Measurements from ENCODE around the gene TICAM2.

The TICAM2 gene

GRCh38 chr5:115559524-115559923 lies 42.8 kb downstream of the TICAM2 start:
- Histone ChIP-seq H2AFZ (no peak overlapping the region), H3K4me2 (ENCODE audit: low read length) (no peak overlapping the region), H3K27ac (no peak overlapping the region), H3K27me3 (ENCODE audit: control insufficient read depth, insufficient read depth, low read length) (no peaks in the 10 kb centered on the region), H3K9me3 (ENCODE audit: control insufficient read depth, low read length) (no peaks in the 10 kb centered on the region), H3K36me3 (ENCODE audit: control insufficient read depth, insufficient read depth, low read length) (no peaks in the 10 kb centered on the region), H3K79me2 (no peaks in the 10 kb centered on the region), H3K4me3 (ENCODE audit: low read depth, low read length) (no peak overlapping the region), H3K4me1 (no peaks in the 10 kb centered on the region), H3K9ac (no peak overlapping the region)
- no peak for TF ChIP-seq CTCF (IDR thresholded peaks at IDR 0.05)

GRCh38 chr5:115558388-115558956 lies 43.8 kb downstream of the TICAM2 start:
- Histone ChIP-seq H3K4me1 (no peaks in the 10 kb centered on the region), H3K9me3 (ENCODE audit: control insufficient read depth, low read length) (no peaks in the 10 kb centered on the region), H3K27me3 (ENCODE audit: control insufficient read depth, insufficient read depth, low read length) (no peaks in the 10 kb centered on the region), H3K4me3 (ENCODE audit: low read depth, low read length) (no peak overlapping the region), H3K27ac (no peak overlapping the region), H3K36me3 (ENCODE audit: control insufficient read depth, insufficient read depth, low read length) (no peaks in the 10 kb centered on the region), H2AFZ (no peak overlapping the region), H3K4me2 (ENCODE audit: low read length) (no peak overlapping the region), H3K9ac (no peak overlapping the region), H3K79me2 (no peaks in the 10 kb centered on the region)
- TF ChIP-seq CTCF (IDR thresholded peaks at IDR 0.05), result no peak

GRCh38 chr5:115557667-115558387 lies 44.5 kb downstream of the TICAM2 start:
- no peak for TF ChIP-seq CTCF (IDR thresholded peaks at IDR 0.05)
- no peaks in the 10 kb centered on the region for H3K79me2 ChIP-seq
- H2AFZ ChIP-seq, result no peak overlapping the region
- no peaks in the 10 kb centered on the region for H3K4me1 ChIP-seq
- no peaks in the 10 kb centered on the region for H3K27me3 ChIP-seq (ENCODE audit: control insufficient read depth, insufficient read depth, low read length)
- H3K4me3 ChIP-seq (ENCODE audit: low read depth, low read length), result no peak overlapping the region
- H3K9ac ChIP-seq, result no peak overlapping the region
- H3K9me3 ChIP-seq (ENCODE audit: control insufficient read depth, low read length), result no peaks in the 10 kb centered on the region
- no peak overlapping the region for H3K27ac ChIP-seq
- no peaks in the 10 kb centered on the region for H3K36me3 ChIP-seq (ENCODE audit: control insufficient read depth, insufficient read depth, low read length)
- H3K4me2 ChIP-seq (ENCODE audit: low read length), result no peak overlapping the region

GRCh38 chr5:115556276-115556675 lies 46.0 kb downstream of the TICAM2 start:
- Histone ChIP-seq H3K4me2 (ENCODE audit: low read length) (no peak overlapping the region), H3K9ac (no peak overlapping the region), H3K27ac (no peak overlapping the region), H3K79me2 (no peaks in the 10 kb centered on the region), H3K4me1 (no peaks in the 10 kb centered on the region), H3K27me3 (ENCODE audit: control insufficient read depth, insufficient read depth, low read length) (no peaks in the 10 kb centered on the region), H3K36me3 (ENCODE audit: control insufficient read depth, insufficient read depth, low read length) (no peaks in the 10 kb centered on the region), H3K4me3 (ENCODE audit: low read depth, low read length) (no peak overlapping the region), H2AFZ (no peak overlapping the region), H3K9me3 (ENCODE audit: control insufficient read depth, low read length) (no peaks in the 10 kb centered on the region)
- no peak for TF ChIP-seq CTCF (IDR thresholded peaks at IDR 0.05)
